G401 (cell line): ENCODE data around the gene SLC7A7. TPM values are rescaled to one million over a fixed set of nuclear protein-coding genes. Genes with fewer than 3 reads are reported as not detected.
"Not testable (repeated sequence)": the region's sequence is repeated elsewhere in the genome, so short reads cannot be mapped to it uniquely, and the experiment has no call there.

Source experiments
- DNase-seq: peaks from one replicate; pipeline ENCODE4 v3.0.0-alpha.2; 2015; ENCODE audit warnings: low spot score
- in situ Hi-C: cut with HindIII; loops from 2 replicates; pipeline ENCODE4 v1.10.0; 2016; ENCODE audit warnings: low sequenced_read_pairs, mixed read lengths
- total RNA-seq: library from RNA; depleted of rRNA; stranded (reverse); fragments of >200 nt; shearing (Covaris generic); gene quantifications from 2 replicates; pipeline ENCODE4 v1.2.3, GENCODE V29; 2014; rRNA removed

The SLC7A7 gene
- total RNA-seq = 27.3 and 28.1 TPM in 2 replicates

DNA sequence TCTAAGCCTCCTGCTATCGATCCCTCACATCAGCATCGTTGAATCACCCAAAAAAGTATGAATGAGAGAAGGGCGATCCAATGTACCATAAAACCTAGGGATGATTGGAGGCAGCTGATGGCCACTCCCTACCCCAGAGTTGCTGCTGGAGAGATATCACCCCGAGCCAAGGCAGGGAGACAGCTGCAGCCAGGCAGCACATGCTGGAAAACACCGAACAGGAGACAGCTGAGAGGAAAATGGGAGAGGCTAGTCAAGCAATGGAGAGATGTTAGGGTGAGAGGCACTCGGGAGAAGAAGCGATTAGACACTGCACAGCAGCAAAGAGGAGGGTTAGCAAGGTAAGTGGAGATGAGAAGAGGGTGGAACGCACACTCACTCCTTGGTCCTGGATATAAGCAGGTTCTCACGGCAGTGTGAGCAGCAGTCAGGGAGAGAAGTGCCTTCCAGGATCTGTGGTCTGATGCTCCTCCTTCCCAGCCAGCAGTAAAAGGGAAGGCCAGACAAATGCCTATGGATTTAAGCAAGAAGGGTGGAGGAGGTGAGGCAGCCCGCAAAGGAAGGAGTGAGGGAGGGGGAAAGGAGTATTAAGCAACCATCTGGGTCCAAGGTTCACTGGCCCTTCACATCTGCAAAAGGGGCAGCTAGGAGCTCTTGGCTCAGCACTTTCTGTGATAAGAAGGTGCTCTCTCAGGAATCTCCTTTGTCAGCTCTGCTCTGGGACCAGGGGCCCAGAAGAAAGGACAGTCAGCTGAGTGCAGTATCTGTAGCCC is at the start of gene SLC7A7:
Gene SLC7A7, minus strand, starts transcription at position 495 of the 773 bp plus-strand sequence. CDS start 2,037 bp downstream, outside the sequence.
- no peak for DNase-seq
- in situ Hi-C loops = no loop called here

DNA sequence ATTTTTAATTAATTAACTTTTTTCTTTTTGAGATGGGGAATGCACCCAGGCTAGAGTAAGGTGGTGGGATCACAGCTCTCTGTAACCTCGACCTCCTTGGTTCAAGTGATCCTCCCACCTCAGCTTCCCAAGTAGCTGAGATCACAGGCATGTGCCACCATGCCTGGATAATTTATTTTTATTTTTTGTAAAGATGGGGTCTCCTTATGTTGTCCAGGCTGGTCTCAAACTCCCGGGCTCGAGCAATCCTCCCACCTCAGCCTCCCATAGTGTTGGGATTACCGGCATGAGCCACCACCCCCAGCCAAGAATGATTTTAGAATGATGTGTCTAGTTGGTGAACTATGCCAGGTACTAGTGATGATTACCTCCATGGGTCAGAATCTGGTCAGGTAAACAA is 49.7 kb upstream of the SLC7A7 start:
- in situ Hi-C loops = no loop called here
- DNase-seq = no peak

DNA sequence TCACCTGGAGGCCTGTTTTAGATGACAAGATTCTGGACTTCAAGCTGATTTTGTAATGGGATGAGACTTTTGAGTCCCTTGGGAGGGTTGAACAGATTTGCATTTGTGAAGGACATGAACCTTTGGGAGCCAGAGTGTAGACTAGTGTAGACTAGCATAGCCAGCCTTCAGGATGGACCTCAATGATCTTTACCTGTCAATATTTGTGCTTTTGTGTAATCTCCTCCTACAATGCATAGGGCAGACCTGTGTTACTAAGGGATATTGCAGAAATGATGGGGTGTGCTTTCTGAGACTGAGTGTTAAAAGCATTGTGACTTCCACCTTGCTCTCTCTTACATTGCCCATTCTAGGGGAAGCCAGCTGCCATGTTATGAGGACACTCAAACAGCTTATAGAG is 46.4 kb upstream of the SLC7A7 start:
- in situ Hi-C loops = no loop called here
- no peak for DNase-seq

DNA sequence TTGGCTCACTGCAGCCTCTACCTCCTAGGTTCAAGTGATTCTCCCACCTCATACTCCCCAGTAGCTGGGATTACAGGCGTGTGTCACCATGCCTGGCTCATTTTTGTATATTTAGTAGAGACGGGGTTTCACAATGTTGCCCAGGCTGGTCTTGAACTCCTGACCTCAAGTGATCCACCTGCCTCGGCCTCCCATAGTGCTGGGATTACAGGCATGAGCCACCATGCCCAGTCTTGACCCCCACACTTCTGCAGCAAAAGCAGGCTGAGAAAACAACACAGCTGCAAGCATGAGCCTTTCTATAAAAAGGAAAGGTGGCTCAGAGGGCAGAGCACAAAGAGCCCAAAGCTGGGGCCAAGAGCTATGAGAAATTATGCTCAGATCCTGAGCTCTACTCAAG is 45.1 kb upstream of the SLC7A7 start:
- DNase-seq, in situ Hi-C loops: not testable (repeated sequence)

DNA sequence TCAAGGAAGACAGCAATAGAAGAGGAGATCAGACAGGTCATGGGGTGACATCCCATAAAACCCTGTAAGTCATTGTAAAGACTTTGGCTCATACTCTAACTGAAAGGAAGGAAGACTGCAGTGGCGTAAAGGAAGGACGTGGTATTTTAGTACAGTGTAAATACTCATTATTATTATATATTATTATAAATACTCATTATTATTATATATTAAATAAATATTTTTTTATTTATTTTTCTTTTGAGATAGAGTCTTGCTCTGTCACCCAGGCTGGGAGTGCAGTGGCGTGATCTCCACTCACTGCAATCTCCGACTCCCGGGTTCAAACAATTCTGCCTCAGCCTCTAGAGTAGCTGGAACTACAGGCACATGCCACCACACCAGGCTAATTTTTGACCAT is 41.2 kb upstream of the SLC7A7 start:
- no peak for DNase-seq
- in situ Hi-C loops = no loop called here

DNA sequence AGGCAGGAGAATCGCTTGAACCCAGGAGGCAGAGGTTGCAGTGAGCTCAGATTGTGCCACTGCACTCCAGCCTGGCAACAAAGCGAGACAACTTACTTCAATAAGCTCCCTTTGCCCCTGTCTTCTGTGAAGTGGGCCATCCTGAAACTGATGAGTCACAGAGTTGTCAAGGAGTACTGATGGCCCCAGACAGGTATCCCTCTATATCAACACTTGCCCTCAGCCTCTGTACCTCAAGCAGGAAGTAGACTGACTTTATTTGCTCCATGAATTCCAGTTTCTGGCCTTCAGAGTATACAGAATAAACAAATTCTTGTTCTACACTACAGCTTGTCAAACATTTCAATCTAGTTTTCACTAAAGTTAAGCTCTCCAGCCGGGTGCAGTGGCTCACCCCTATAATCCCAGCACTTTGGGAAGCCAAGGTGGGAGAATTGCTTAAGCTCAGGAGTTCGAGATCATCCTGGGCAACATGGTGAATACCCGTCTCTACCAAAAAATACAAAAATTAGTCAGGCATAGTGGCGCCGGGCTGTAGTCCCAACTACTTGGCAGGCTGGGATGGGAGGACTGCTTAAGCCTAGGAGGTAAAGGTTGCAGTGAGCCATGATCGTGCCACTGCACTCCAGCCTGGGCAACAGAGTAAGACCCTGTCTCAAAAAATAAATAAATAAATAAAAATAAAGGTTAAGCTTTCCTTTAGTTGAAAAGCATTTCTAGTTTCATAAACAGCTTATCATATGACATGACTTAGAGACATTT is 39.9 kb upstream of the SLC7A7 start:
- no peak for DNase-seq
- in situ Hi-C loops = no loop called here

DNA sequence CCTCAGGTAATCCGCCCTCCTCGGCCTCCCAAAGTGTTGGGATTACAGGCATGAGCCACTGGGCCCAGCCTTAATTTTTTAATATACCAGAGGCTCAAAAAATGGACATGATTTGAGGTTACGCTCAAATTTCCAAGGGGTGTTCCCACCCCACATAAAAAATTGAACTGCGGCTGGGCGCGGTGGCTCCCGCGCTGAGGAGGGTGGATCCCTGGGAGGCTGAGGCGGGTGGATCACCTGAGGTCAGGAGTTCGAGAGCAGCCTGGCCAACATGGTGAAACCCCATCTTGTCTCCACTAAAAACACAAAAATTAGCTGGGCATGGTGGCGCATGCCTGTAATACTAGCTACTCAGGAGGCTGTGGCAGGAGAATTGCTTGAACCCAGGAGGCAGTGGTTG is 39.1 kb upstream of the SLC7A7 start:
- in situ Hi-C loops = not testable (repeated sequence)

DNA sequence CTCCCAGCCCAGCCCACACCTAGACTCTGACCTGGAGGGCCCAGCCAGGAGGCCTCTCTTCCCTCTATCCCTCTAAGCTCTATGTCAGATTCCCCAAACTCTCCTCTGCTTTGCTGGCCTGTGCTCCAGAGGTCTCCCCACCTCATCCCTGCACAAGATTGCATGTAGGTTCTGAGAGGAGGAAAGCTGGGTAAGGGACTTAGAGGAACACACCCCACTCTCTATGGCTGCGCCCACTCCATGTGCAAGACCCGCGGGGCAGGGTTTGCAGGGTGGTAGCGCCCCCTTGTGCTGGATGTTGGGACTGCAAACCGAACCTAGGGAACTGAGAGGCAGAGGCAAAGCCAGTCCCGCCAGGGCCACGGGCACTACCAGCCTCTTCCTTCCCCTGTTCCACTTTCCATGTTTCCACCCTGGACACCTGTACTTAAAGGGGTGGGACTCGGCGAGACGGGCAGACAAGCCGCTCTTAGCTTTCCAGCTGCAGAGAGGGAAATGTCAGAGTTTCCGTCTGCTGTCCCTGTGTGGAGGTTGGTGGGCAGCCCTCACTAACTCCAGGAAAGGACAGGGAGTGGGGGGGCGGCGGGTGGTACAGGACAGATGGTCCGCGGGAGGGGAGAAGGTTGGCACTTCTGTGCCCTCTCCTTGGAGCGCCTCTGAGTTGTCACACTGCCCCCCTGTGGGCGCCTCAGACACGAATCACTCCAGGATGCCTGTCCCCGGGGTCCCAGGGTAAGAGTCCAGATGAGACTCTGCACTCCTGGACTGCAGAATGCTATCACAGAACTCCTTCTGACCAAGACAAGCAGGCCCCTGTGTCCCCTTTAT is 37.9 kb upstream of the SLC7A7 start:
- in situ Hi-C loops = no loop called here
- DNase-seq = peak; percentile 64

More for the DNA sequence above, 39.1 kb upstream of the SLC7A7 start:
- not testable (repeated sequence) for DNase-seq

DNA sequence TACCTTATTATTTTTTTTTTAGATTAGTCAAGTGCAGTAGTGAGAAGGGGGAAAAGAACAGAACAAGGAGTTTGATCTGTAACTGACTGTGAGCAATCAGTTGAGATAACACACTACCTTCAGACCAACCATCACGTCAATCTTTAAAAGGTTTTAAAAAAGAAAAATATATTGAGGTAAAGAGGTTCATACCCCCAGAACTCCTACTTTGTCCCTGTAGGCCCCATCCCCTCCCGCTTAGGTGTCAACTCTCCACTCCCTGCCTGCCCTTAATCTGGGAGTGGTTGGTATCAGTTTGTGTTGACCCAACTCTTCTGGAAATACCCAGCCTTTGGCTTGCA is 37.3 kb upstream of the SLC7A7 start:
- in situ Hi-C loops = no loop called here
- DNase-seq = no peak

DNA sequence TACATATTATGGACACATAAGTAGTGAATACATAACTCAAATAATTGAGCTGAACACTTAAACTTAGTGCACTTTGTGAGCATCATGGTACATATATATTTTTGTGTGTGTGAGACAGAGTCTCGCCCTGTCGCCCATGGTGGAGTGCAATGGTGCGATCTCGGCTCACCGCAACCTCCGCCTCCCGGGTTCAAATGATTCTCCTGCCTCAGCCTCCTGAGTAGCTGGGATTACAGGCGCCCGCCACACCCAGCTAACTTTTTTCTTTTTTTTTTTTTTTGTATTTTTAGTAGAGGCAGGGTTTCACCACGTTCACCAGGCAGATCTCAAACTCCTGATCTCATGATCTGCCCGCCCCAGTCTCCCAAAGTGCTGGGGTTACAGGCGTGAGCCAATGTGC is 36.9 kb upstream of the SLC7A7 start:
- in situ Hi-C loops, DNase-seq: not testable (repeated sequence)

DNA sequence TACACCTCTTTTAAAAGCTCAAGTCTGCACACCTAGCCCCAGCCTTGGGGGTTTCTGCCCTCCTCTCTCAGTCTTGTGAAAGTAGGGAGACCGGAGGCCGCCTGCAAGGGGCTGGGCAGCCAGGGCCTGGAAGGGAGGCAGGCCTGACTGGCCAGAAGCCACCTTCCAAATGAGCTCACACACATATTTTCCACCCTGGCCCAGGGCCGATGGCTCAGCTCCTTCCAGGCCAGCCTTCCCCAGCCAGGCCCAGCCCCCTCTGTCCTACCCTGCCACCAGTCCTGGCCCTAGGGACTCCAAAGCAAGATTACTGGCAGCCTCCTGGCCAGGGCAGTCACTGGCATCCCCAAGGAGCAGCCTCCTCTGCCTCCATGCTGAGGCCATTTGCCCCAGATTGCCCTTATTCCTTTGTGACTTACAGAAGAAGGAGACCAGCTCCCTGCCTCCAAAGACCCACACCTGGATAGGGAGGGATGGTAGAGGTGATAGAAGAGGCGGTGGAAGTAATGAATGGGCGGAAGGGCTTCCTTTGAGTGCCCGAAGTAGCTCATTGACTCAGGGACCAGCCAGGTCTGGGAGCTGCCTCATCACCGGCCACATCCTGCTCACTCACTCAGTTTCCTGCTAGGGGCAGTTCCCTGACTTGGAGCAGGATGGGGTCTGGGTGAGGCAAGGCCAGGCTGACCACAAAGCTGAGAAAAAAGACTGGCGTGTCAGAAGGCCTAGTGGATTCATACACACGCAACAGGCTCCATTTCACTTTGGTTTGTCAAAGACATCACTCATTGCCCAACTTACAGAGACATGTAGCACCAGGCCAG is 35.9 kb upstream of the SLC7A7 start:
- peak; percentile 41 for DNase-seq
- in situ Hi-C loops = no loop called here

DNA sequence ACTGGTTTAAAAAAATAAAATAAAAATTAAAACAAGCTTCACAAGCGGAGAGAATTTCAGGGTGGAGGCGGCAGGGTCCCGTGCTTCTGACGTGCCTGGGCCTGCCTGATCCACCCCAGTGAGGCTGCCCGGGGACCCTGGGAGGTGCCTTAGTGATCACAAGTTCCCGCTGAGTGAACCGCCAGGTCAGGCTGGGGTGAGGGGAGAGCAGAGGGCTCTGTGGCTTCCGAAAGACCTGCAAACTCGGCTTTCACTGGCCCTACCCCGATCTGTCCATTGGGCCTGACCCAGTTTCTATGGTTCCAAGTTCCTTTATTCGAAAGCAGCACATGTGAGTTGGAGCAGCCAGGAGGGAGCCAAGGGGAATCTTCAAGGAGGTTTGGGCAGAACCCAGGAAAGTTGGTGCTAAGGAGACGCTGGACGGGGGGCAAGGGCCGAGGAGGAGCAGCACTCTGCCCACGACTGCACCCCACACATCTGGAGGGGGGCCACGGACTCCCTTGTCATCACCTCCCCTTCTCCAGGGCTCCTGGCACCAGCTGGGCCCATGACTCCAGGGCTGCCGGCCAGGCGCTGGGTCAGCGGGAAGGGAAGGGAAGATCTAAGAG is 34.1 kb upstream of the SLC7A7 start:
- DNase-seq = peak; percentile 45

DNA sequence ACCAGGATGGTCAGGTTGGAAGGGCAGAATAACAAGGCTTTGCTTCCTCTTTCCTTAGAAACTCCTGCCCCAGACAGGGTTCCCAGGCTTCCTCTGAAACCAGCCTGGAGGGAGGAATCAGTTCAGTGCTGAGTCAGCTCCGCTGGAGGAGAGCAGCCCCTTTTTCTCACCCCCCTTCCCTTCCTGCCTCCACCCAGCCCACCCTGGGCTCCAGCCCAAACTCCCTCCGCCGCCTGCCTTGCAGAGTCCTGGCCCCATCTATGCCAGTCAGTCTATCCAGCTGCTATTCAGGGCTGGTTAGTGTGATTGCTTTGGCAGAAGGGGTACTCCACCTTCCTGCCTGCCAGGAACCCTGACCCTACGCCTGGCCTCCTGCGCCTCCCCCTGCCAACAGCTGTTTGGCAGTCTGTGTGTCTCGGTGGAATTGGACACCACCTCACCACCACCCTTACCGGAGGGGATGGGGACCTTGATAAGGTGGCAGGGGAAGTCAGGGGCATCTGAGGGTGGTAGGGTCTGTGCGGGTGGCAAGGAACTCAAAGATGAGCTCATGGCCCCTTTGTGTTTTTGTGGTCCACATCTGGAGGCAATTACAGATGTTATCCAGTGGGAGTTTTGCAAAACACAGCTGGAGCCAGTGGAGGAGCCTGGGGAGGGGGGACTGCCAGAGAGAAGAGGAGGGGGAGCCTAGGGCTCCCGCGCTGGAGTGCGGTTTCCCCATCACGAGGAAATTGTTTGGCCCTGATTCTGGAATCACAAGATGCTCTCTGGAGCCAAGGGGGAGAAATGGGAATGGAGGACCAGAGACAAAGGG is 33.3 kb upstream of the SLC7A7 start:
- in situ Hi-C loops = no loop called here

More for the DNA sequence above, 34.1 kb upstream of the SLC7A7 start:
- in situ Hi-C loops = no loop called here

DNA sequence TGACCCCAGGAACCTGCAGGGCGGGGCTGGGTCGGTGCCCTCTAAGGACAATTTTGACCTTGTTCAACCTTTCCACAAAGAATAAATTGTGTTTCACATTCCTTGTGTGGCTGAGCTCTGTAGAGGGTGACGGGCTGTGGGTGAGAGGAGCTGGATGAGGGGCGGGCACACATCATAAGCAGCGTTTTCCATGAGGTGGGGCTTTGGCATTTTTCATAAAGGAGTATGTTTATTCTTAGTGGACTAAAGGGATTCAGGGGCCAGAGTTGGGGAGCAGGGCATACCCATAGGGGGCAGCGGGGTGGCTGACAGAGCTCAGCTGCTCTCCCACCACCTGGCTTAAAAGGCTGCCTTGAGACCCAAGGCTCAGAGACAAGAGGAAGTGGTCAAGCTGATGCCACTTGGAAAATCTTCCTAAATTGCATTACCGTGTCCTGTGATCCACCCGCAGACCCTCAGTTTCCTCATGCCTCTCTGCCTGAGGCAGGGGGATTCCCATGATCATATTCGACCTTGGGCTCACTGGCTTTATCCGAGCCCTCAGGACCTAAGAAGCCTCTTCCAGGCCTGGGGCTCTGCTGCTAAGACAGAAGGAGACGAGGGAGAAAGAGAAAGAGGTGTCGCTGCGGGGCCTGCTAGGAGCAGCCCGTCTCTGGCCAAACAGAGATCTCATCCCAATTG is 32.6 kb upstream of the SLC7A7 start:
- in situ Hi-C loops = no loop called here
- peak; percentile 40 for DNase-seq

More for the DNA sequence above, 33.3 kb upstream of the SLC7A7 start:
- DNase-seq = no peak

DNA sequence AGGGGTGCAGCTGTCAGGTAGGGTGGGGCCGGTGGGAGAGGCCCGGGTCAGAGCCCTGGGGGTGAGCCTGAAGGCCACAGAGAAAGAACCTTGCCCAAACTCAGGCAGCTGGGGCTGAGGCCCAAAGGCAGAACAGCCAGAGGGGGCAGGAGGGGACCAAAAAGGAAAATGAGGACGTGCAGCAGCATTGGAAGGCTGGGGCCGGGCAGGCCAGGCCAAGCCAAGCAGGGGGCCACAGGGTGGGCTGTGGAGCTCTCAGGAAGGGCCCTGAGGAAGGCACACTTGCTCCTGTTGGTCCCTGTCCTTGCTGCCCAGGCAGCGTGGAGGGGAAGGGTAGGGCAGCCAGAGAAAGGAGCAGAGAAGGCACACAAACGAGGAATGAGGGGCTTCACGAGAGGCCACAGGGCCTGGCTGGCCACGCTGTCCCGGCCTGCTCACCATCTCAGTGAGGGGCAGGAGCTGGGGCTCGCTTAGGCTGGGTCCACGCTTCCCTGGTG is 31.6 kb upstream of the SLC7A7 start:
- in situ Hi-C loops = no loop called here
- DNase-seq = no peak

DNA sequence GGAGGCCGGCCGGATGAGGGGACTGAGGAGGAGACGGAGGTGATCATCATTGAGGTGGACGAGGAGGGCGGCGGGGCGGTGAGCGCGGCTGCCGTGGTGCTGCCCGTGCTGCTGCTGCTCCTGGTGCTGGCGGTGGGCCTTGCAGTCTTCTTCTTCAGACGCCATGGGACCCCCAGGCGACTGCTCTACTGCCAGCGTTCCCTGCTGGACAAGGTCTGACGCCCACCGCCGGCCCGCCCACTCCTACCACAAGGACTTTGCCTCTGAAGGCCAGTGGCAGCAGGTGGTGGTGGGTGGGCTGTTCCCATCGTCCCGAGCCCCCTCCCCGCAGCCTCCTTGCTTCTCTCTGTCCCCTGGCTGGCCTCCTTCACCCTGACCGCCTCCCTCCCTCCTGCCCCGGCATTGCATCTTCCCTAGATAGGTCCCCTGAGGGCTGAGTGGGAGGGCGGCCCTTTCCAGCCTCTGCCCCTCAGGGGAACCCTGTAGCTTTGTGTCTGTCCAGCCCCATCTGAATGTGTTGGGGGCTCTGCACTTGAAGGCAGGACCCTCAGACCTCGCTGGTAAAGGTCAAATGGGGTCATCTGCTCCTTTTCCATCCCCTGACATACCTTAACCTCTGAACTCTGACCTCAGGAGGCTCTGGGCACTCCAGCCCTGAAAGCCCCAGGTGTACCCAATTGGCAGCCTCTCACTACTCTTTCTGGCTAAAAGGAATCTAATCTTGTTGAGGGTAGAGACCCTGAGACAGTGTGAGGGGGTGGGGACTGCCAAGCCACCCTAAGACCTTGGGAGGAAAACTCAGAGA is 30.8 kb upstream of the SLC7A7 start:
- in situ Hi-C loops = no loop called here

More for the DNA sequence above, 30.8 kb upstream of the SLC7A7 start:
- no peak for DNase-seq
